K562 (cell line): ENCODE measurements around the gene ZMYM4.

Experiments used
- ATF7 ChIP-seq: fragments of 450-650 bp; IDR thresholded peaks from 2 replicates; pipeline ENCODE4 v1.7.1; 2014; ENCODE audit warnings: mild to moderate bottlenecking, moderate library complexity
- CBX5 ChIP-seq: IDR thresholded peaks from 2 replicates; pipeline ENCODE4 v1.6.1; 2014; ENCODE audit warnings: low read depth, borderline replicate concordance
- JUN ChIP-seq, 2 experiments: sonication (generic) in 1 of 2; formaldehyde crosslinking in 1 of 2; IDR thresholded peaks; 2 replicates each; pipeline versions ENCODE4 v1.6.1 to v1.8.0; 2012 to 2022; ENCODE audit warnings: borderline replicate concordance in 2 of 2, mild to moderate bottlenecking in 2 of 2, improper control_type of control experiment in 1 of 2, low read depth in 1 of 2, low read length in 1 of 2, missing genetic modification reagents in 1 of 2
- MEF2D ChIP-seq: conservative IDR thresholded peaks from 2 replicates; pipeline ENCODE4 v1.6.1; 2016; ENCODE audit warnings: low read depth, missing genetic modification characterization, missing compliant biosample characterization
- PML ChIP-seq: IDR thresholded peaks from 2 replicates; pipeline ENCODE4 v1.6.1; 2012; ENCODE audit warnings: low read length, inconsistent platforms
- POLR2A ChIP-seq: fragments of 450-650 bp; conservative IDR thresholded peaks from 2 replicates; pipeline ENCODE4 v1.6.1; 2016
- SIN3A ChIP-seq, 2 experiments: fragments of 150-350 bp in 1 of 2; IDR thresholded peaks; 2 replicates each; pipeline ENCODE4 v1.6.1; 2011 to 2016; ENCODE audit warnings: borderline replicate concordance in 2 of 2, low read depth in 2 of 2, low read length in 2 of 2, mild to moderate bottlenecking in 2 of 2, moderate library complexity in 2 of 2; ENCODE audit not compliant: control insufficient read depth in 1 of 2
- TOE1 ChIP-seq, 2 experiments: fragments of 450-650 bp in 1 of 2; sonication (generic) in 1 of 2; formaldehyde crosslinking in 1 of 2; IDR thresholded peaks; 2 replicates each; pipeline versions ENCODE4 v1.7.1 to v1.8.0; 2016 to 2022; ENCODE audit warnings: borderline replicate concordance in 2 of 2, mild to moderate bottlenecking in 2 of 2, antibody characterized with exemption in 1 of 2, inconsistent platforms in 1 of 2, low read depth in 1 of 2, missing genetic modification reagents in 1 of 2, moderate library complexity in 1 of 2
- ZNF274 ChIP-seq: IDR thresholded peaks from 2 replicates; pipeline ENCODE4 v1.6.1; 2011; ENCODE audit warnings: low read depth, mild to moderate bottlenecking, low read length, moderate library complexity, borderline replicate concordance
- TF ChIP-seq, protein P1 (sequence below): IDR thresholded peaks from 3 replicates; pipeline ENCODE4 v1.6.1; 2011; ENCODE audit warnings: borderline replicate concordance, mild to moderate bottlenecking, moderate library complexity; ENCODE audit not compliant: insufficient read length; ENCODE audit errors: extremely low read depth
- TF ChIP-seq, protein P2 (sequence below), 3 experiments: IDR thresholded peaks in 2 of 3; conservative IDR thresholded peaks in 1 of 3; 2 replicates each; pipeline ENCODE4 v1.5.1; 2011 to 2012; ENCODE audit warnings: low read length in 3 of 3, mild to moderate bottlenecking in 3 of 3, control low read depth in 2 of 3, improper control_type of control experiment in 1 of 3, inconsistent platforms in 1 of 3, low read depth in 1 of 3, mixed read lengths in 1 of 3, moderate library complexity in 1 of 3; ENCODE audit not compliant: insufficient read depth in 2 of 3

DNA sequence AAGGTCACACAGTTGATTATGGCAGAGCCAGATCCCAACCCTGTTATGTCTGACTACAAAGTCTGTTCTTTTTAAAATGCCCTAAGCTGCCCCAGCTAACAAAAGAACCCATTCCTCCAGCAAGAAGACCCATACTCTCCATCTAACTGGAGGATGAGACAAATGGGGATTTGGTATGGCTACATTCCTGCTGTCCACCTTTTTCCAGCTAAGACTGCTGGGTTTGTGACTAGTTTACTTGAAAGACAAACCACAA, 175.9 kb downstream of the ZMYM4 start:
- TF ChIP-seq ZNF274 (no peak), SIN3A (IDR thresholded peaks at IDR 0.05; ENCODE audit: borderline replicate concordance in 2 of 2, control insufficient read depth in 1 of 2, low read depth in 2 of 2, low read length in 2 of 2) (no peak), MEF2D (no peak), TOE1 (IDR thresholded peaks at IDR 0.05; ENCODE audit: borderline replicate concordance) (no peak), TOE1 (CRISPR knock-in tag; IDR thresholded peaks at IDR 0.05; ENCODE audit: borderline replicate concordance, low read depth) (no peak), JUN (IDR thresholded peaks at IDR 0.05; ENCODE audit: borderline replicate concordance, low read depth, low read length) (no peak), JUN (CRISPR knock-in tag; IDR thresholded peaks at IDR 0.05; ENCODE audit: borderline replicate concordance) (no peak), ATF7 (no peak), PML (no peak), POLR2A (no peak), CBX5 (no peak)
- TF ChIP-seq, protein P1, sequence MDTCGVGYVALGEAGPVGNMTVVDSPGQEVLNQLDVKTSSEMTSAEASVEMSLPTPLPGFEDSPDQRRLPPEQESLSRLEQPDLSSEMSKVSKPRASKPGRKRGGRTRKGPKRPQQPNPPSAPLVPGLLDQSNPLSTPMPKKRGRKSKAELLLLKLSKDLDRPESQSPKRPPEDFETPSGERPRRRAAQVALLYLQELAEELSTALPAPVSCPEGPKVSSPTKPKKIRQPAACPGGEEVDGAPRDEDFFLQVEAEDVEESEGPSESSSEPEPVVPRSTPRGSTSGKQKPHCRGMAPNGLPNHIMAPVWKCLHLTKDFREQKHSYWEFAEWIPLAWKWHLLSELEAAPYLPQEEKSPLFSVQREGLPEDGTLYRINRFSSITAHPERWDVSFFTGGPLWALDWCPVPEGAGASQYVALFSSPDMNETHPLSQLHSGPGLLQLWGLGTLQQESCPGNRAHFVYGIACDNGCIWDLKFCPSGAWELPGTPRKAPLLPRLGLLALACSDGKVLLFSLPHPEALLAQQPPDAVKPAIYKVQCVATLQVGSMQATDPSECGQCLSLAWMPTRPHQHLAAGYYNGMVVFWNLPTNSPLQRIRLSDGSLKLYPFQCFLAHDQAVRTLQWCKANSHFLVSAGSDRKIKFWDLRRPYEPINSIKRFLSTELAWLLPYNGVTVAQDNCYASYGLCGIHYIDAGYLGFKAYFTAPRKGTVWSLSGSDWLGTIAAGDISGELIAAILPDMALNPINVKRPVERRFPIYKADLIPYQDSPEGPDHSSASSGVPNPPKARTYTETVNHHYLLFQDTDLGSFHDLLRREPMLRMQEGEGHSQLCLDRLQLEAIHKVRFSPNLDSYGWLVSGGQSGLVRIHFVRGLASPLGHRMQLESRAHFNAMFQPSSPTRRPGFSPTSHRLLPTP: no peak
- TF ChIP-seq, protein P2, sequence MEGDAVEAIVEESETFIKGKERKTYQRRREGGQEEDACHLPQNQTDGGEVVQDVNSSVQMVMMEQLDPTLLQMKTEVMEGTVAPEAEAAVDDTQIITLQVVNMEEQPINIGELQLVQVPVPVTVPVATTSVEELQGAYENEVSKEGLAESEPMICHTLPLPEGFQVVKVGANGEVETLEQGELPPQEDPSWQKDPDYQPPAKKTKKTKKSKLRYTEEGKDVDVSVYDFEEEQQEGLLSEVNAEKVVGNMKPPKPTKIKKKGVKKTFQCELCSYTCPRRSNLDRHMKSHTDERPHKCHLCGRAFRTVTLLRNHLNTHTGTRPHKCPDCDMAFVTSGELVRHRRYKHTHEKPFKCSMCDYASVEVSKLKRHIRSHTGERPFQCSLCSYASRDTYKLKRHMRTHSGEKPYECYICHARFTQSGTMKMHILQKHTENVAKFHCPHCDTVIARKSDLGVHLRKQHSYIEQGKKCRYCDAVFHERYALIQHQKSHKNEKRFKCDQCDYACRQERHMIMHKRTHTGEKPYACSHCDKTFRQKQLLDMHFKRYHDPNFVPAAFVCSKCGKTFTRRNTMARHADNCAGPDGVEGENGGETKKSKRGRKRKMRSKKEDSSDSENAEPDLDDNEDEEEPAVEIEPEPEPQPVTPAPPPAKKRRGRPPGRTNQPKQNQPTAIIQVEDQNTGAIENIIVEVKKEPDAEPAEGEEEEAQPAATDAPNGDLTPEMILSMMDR (IDR thresholded peaks at IDR 0.05 in 2 of 3, conservative IDR thresholded peaks at IDR 0.05 in 1 of 3; ENCODE audit: insufficient read depth in 2 of 3, low read depth in 1 of 3, low read length in 3 of 3): no peak
